GM20000 (cell line): ENCODE results near the gene USF1.
A peak's percentile ranks its signal among the peaks of the same experiment; 100 is the strongest.
"Not testable (repeated sequence)": the region's sequence is repeated elsewhere in the genome, so short reads cannot be mapped to it uniquely, and the experiment has no call there.

Experiments used
- DNase-seq: peaks from one replicate; pipeline ENCODE4 v3.0.0; 2012; ENCODE audit warnings: low spot score
- TF ChIP-seq, protein P1 (sequence below): IDR thresholded peaks from 2 replicates; pipeline ENCODE4 v1.5.1; 2012; ENCODE audit warnings: mild to moderate bottlenecking, control low read depth; ENCODE audit errors: extremely low read depth, missing control alignments

Gene USF1

DNA sequence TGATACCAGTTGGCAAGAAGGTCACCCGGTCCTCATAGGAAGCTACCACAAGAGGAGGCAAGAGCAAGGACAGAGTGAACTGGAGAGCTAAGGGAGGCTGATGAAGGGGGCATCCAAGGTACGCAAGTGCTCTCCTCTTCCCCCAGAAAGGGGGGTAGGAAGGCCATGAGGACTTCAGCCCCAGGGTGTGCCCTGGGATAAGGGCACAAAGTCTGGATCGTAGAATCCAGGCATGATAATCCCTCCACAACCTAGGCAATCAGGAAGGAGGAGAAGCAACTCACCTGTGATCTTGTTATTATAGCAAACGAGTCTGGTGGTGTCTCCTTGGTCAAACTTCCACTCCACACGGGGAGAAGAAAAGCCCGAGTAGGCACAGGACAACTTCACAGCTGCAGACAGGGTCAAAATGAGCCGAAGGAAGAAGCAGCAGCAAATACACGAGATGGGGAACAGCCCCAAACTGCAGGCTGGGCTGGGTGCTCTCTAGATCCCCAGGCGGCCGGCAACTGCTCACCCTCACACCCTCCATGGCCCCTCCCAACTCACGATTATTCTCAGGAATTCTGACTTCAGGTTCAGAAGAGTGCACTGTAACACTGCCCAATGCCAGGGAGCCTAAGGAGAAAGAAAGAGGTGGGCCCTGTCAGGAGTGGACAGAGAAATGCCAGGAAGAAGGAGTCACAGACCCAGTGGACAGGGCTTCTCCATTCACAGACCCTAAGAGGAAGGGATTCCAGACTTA is 44.9 kb downstream of the USF1 start:
- TF ChIP-seq, protein P1, sequence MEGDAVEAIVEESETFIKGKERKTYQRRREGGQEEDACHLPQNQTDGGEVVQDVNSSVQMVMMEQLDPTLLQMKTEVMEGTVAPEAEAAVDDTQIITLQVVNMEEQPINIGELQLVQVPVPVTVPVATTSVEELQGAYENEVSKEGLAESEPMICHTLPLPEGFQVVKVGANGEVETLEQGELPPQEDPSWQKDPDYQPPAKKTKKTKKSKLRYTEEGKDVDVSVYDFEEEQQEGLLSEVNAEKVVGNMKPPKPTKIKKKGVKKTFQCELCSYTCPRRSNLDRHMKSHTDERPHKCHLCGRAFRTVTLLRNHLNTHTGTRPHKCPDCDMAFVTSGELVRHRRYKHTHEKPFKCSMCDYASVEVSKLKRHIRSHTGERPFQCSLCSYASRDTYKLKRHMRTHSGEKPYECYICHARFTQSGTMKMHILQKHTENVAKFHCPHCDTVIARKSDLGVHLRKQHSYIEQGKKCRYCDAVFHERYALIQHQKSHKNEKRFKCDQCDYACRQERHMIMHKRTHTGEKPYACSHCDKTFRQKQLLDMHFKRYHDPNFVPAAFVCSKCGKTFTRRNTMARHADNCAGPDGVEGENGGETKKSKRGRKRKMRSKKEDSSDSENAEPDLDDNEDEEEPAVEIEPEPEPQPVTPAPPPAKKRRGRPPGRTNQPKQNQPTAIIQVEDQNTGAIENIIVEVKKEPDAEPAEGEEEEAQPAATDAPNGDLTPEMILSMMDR: no peak

DNA sequence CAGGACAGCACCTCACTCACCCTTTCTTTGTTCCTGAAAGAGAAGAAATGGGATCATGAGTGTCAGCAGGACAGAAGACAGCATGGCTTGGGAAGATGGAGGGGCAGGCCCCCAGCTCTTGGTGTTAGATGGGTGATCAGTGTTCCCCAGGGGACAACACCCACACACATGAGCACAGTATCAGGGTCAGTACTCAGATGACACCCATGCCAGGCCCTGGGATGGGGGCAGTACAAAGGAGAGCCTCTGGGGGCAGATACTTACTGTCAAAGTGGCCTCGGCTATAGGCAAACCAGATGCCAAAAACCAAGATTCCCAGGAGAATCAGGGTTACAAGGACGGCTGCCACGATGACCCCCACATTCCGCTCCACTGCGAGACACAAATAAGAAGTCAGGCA is 46.4 kb downstream of the USF1 start:
- TF ChIP-seq, protein P1: no peak
- DNase-seq: no peak

More for the DNA sequence above, 44.9 kb downstream of the USF1 start:
- no peak for DNase-seq

DNA sequence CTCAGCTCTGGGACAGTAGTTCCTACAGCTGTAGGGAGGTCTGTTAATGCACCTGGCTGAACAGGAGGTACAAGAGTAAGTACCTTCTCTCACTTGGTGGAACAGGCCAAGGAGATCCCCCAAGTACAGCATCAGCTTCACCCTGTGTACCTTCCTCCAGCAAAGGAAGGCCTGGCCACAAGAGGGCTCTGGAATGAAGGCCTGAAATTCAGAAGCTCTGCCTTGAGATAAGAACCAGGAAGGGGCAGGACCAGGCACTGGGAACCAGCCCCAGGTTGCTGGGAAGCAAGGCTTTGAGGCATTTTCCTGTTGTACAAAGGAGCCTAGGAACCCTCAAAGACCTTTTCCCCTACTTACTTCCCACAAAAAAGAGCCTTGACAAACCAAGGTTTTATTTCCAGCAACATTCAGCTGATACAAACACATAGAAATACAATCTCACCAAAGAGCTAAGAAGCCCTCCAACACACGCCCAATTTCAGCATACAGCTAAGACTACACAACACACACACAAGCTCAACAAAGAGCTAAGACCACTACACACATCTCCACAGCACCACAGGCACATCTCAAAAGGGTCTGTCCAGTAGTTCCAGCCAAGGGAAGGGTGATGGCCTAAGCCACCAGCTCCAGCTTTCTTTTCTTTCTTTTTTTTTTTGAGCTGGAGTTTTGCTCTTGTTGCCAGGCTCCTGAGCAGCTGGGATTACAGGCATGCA is 48.3 kb downstream of the USF1 start:
- TF ChIP-seq, protein P1: peak; percentile 56
- peak; percentile 59 for DNase-seq

DNA sequence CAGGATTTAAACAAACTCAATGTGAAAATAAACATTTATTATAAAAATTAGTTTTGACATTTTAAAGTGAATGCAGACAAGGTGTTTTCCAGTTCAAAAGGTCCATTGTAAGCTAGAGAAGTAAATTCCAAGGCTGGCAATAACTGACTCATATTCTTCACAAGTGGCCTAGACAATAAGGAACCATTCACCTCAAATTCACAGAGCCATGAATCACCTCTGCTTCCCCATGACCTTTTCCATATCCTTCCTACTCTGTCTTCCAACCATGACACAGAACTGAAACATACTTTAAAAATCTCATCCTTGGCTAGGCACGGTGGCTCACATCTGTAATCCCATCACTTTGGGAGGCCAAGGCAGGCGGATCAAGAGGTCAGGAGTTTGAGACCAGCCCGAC is 49.6 kb downstream of the USF1 start:
- TF ChIP-seq, protein P1: no peak
- DNase-seq: no peak

DNA sequence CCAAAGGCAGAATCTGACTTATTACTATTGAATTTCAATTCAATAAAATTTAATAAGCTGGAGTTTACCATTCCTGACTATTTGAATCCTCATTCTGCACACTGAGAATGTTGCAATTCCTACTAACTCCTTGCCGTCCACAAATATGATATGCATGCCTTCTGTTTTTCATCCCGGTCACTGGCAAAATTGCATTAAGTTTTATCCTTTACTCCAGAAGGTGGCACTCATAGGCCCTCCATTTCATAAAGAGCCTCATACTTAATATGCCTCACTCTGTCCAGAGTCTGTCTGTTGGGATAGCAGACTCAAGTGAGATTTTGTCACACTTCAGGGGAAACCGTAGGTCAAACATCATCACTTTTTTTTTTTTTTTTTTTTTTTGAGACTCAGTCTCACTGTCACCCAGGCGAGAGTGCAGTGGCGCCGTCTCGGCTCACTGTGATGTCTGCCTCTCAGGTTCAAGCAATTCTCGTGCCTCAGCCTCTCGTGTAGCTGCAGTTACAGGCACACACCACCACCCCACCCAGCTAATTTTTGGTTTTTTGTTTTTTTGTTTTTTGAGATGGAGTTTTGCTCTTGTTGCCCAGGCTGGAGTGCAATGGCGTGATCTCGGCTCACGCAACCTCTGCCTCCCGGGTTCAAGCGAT is 52.1 kb downstream of the USF1 start:
- no peak for DNase-seq

DNA sequence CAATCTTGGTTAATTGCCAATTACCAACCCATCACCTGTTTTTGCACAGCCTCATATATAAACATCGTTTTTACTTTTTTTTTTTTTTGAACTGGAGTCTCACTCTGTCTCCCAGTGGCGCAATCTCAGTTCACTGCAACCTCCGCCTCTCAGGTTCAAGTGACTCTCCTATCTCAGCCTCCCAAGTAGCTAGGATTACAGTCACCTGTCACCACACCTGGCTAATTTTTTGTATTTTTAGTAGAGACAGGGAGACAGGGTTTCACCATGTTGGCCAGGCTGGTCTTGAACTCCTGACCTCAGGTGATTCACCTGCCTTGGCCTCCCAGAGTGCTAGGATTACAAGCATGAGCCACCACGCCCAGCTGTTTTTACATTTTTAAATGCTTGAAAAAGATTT is 53.7 kb downstream of the USF1 start:
- DNase-seq: not testable (repeated sequence)

More for the DNA sequence above, 52.1 kb downstream of the USF1 start:
- TF ChIP-seq, protein P1: no peak
